Measurements from ENCODE around the gene ALK.

DNA sequence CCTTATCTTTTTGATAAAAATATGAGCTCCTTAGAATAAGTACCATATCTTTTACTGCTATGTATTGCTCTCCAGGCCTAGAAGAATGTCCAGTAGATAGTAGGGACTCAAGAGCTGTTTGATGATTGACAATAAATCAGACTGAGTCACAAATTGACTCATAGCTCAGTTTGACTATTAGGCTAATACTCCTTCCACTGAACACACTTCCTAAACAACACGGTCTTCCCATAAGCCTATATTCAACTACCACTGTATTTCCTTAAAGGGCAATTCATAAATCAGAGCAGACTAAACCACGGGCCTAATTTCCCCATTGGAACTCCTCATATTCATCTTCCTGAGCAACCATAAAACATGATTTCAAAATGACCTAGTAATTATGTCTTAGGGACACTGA, 258.5 kb downstream of the ALK start:
- TF ChIP-seq POLR2A (IDR thresholded peaks at IDR 0.05; ENCODE audit: low read length): no peak
- TF ChIP-seq GATA1 (IDR thresholded peaks at IDR 0.05; ENCODE audit: low read depth, low read length): no peak
